ENCODE results near the gene PANX3.

GRCh38 chr11:124627546-124627945, 16.3 kb downstream of the PANX3 start:
- no peak for TF ChIP-seq CTCF (IDR thresholded peaks at IDR 0.05)
- no peak for TF ChIP-seq POLR2A (IDR thresholded peaks at IDR 0.05)
- TF ChIP-seq EP300 (IDR thresholded peaks at IDR 0.05): no peak
- no peak for TF ChIP-seq POLR2AphosphoS5 (IDR thresholded peaks at IDR 0.05)

Data from gastroesophageal sphincter (tissue), 3 donors.